Daoy (cell line): Measurements from ENCODE around the gene RNU1-3. TPM values are rescaled to one million over a fixed set of nuclear protein-coding genes. Genes with fewer than 3 reads are reported as not detected.
"Not testable (repeated sequence)": the region's sequence is repeated elsewhere in the genome, so short reads cannot be mapped to it uniquely, and the experiment has no call there.

Source experiments
- DNase-seq: peaks from one replicate; pipeline ENCODE4 v3.0.0-alpha.2; 2015; ENCODE audit warnings: low read depth
- total RNA-seq: library from RNA; depleted of rRNA; stranded (reverse); fragments of >200 nt; shearing (Covaris generic); gene quantifications from 2 replicates; pipeline ENCODE4 v1.2.3, GENCODE V29; 2014

The RNU1-3 gene
- total RNA-seq, 1 experiment from 2014 or later, result 832 TPM

- not testable (repeated sequence) for DNase-seq
These were observed 9.6 kb downstream of the RNU1-3 start for GRCh38 chr1:16656981-16657683.

DNA sequence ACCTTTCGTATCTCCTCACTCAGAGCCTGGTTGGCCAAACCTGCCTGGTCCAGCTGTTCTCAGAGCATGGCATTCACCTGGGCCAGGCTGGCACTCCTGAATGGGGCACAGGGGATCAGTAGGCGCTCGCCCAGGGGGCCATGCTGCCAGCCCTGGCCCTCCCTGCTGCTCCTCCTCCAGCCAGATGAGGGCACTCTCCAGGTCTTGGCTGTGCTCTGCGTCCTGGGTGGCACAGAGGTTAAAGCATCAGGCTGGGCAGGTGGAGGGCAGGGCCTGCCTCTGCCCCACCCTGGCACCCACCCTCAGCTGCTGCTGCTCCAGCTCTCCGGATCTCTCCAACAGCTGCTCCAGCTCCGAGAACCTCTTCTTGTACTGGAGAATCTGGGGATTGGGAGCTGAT lies 10.2 kb downstream of the RNU1-3 start:
- not testable (repeated sequence) for DNase-seq

GRCh38 chr1:16651560-16651959 lies 15.2 kb downstream of the RNU1-3 start:
- DNase-seq, result not testable (repeated sequence)

DNA sequence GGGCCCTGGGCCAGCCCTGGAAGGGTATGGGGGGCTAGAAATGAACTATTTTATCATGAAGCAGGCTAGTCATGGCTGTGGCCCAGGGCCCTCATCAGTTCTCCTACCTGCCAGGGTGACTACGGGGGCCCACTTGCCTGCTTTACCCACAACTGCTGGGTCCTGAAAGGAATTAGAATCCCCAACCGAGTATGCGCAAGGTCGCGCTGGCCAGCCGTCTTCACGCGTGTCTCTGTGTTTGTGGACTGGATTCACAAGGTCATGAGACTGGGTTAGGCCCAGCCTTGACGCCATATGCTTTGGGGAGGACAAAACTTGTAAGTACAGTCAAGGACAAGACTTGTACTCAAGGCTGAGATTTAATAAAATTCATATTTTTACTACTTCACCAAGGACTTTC lies 16.8 kb downstream of the RNU1-3 start:
- DNase-seq, result not testable (repeated sequence)

GRCh38 chr1:16649390-16649789 lies 17.4 kb downstream of the RNU1-3 start:
- not testable (repeated sequence) for DNase-seq

- DNase-seq, result not testable (repeated sequence)
These were observed 18.0 kb downstream of the RNU1-3 start for GRCh38 chr1:16648756-16649155.

DNA sequence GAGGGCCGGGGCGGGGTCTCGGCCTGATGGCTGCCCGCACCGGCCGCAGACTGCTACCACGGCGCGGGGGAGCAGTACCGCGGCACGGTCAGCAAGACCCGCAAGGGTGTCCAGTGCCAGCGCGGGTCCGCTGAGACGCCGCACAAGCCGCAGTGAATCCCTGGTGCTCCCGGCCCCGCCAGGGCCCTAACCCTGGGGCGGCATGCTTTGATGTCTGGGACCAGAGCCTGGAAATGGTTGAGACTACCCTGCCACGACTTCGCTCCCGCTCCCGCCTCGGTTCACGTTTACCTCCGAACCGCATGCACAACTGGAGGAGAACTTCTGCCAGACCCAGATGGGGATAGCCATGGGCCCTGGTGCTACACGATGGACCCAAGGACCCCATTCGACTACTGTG lies 18.5 kb downstream of the RNU1-3 start:
- not testable (repeated sequence) for DNase-seq

DNA sequence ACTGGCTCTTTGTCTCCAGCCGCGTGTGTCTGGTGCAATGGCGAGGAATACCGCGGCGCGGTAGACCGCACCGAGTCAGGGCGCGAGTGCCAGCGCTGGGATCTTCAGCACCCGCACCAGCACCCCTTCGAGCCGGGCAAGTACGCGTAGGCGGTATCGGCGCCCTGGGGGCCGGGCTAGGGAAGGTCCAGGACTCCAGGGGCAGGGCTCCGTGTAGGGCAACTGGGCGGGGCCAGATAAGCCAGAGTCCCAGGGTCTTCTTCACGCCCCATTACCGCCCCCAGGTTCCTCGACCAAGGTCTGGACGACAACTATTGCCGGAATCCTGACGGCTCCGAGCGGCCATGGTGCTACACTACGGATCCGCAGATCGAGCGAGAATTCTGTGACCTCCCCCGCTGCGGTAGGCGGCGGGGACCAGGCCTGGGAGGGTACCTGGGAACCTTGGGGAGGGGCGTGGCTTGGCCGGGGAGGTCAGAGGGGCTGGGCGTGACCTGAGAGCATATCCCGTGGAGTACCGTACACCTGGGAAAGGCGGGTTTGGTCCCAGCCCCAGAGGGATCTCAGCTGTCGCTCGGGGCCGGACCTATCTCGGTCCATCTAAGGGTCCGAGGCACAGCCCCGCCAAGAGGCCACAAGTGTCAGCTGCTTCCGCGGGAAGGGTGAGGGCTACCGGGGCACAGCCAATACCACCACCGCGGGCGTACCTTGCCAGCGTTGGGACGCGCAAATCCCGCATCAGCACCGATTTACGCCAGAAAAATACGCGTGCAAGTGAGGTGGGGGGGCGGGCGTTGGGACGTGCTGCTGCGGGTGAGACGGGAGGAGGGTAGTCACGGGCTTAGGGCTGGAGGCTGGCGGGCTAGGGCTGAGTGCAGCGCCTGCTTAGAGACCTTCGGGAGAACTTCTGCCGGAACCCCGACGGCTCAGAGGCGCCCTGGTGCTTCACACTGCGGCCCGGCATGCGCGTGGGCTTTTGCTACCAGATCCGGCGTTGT lies 19.3 kb downstream of the RNU1-3 start:
- DNase-seq, result not testable (repeated sequence)

- not testable (repeated sequence) for DNase-seq
These were observed 20.0 kb downstream of the RNU1-3 start for GRCh38 chr1:16646716-16647115.

- DNase-seq, result peak; percentile 2
These were observed 20.6 kb downstream of the RNU1-3 start for GRCh38 chr1:16646061-16646664.

DNA sequence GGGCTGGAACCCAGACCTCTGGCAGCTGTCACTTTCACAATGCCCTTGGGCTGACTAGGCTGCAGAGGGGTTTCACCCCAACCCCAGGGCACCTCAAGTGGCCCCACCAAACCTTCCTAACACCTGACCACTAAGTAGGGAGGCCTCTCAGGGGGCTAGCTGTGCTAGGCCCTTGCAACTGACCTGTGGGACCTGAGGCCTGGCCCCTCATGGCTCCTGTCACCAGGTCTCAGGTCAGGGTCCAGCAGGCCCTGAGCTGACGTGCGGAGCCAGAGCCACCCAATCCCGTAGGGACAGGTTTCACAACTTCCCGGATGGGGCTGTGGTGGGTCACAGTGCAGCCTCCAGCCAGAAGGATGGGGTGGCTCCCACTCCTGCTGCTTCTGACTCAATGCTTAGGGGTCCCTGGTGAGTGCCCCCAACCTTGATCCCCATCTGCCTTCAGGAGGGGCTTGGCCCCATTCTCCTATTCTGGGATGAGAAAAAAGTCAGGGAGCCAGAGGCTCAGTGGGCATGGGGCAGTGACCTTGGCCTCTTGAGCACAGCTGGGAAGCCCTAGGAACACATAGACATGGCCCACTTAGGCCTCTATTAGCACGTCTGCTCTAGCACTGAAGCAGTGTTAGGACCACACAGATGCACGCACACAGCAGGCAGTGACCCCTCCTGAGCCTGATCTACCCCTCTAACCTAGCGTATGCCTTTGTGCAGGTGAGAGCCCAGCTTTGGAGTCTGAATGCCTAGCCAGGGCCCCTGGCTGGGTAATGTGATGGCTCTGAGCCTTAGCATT lies 21.3 kb downstream of the RNU1-3 start:
- DNase-seq, result peak; percentile 12

GRCh38 chr1:16644482-16645270 lies 22.1 kb downstream of the RNU1-3 start:
- DNase-seq, result peak; percentile 99

- DNase-seq, result no peak
These were observed 22.6 kb downstream of the RNU1-3 start for GRCh38 chr1:16644193-16644481.

- DNase-seq, result not testable (repeated sequence)
These were observed 23.1 kb downstream of the RNU1-3 start for GRCh38 chr1:16643476-16644192.

- DNase-seq, result peak; percentile 7
These were observed 23.7 kb downstream of the RNU1-3 start for GRCh38 chr1:16643001-16643411.

DNA sequence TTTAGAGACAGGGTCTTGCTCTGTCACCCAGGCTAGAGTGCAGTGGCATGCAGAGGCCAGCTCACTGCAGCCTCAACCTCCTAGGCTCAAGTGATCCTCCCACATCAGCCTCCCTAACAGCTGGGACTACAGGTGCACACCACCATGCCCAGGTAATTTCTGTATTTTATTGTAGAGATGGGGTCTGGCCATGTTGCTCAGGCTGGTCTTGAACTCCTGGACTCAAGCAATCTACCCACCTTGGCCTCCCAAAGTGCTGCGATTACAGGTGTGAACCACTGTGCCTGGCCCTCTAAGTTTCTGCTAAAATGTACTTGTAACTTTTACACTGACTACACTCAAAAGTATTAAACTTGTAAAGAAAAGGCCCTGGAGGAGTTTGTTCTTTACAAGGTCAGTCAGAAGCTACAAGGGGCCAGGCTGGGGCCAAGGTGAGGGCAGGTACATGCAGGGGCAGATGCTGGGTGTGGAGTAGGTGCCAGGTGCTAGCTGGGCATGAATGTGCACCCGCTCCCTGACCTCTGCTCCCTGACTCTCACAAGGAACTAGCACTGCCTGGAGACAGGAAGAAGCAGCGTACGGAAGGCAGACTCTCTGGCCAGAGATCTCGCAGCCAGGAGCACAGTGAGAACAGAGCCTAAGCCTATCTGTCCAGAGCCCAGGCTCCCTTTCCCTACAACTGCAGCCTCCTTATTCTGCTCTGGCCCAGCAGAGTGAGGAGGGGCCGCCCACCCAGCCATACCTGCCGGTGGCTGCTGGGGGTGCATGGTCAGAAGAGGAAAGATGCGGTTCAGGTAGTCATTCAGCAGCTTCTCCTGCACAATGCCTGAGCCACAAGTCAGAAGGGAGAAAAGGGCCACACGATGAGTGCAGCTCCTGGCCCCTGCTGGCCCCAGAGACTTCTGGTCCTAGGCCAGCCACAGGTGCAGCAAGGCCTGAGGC lies 24.5 kb downstream of the RNU1-3 start:
- peak; percentile 1 for DNase-seq

DNA sequence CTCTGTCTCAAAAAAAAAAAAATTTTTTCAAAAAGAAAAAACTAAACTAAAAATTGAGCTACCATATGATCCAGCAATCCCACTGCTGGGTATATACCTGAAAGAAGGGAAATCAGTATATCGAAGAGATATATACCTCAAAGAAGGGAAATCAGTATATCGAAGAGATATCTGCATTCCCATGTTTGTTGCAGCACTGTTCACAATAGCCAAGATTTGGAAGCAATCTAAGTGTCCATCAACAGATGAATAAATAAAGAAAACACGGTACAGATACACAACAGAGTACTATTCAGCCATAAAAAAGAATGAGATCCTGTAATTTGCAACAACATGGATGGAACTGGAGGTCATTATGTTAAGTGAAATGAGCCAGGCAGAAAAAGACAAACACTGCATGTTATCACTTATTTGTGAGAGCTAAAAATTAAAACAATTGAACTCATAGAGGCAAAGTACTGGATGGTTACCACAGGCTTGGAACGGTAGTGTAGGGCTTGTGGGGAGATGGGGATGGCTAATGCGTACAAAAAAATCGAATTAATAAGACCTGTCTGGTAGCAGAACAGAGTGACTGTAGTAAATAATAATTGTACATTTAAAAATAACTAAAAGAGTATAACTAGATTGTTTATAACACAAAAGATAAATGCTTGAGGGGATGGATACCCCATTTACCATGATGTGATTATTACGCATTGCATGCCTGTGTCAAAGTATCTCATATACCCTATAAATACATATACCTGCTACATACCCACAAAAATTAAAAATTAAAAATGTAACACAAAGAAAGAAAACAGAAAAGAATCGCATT lies 25.4 kb downstream of the RNU1-3 start:
- DNase-seq, result peak; percentile 0
